Lower lobe of right lung (tissue), 2 donors: ENCODE results near the gene FATE1. TPM values are rescaled to one million over a fixed set of nuclear protein-coding genes. Genes with fewer than 3 reads are reported as not detected.

ENCODE experiments used
- ATAC-seq, 2 donors: fragments of 200-7000 bp; cut with Tn5 transposase; one replicate each; pipeline ENCODE4 v1.9.1; 2020 to 2022; ENCODE audit warnings: mild to moderate bottlenecking in 2 of 2, moderate library complexity in 2 of 2
- DNase-seq: peaks from one replicate; pipeline ENCODE4 v3.0.0-alpha.2; 2020
- H3K27ac ChIP-seq: fragments of 200-600 bp; one replicate; pipeline ENCODE4 v1.8.0; 2022
- H3K27me3 ChIP-seq: fragments of 200-600 bp; one replicate; pipeline ENCODE4 v1.8.0; 2022; ENCODE audit warnings: low read depth
- H3K36me3 ChIP-seq: fragments of 200-600 bp; one replicate; pipeline ENCODE4 v1.8.0; 2022; ENCODE audit warnings: mild to moderate bottlenecking
- H3K4me1 ChIP-seq: fragments of 200-600 bp; one replicate; pipeline ENCODE4 v1.8.0; 2022
- H3K4me3 ChIP-seq: fragments of 200-600 bp; one replicate; pipeline ENCODE4 v1.8.0; 2022; ENCODE audit warnings: mild to moderate bottlenecking
- H3K9me3 ChIP-seq: fragments of 200-600 bp; one replicate; pipeline ENCODE4 v1.8.0; 2022
- CTCF ChIP-seq: fragments of 200-600 bp; IDR thresholded peaks from one replicate; pipeline ENCODE4 v1.8.0; 2022; ENCODE audit warnings: antibody characterized with exemption, mild to moderate bottlenecking
- intact Hi-C: fragments of 100-400 bp; cut with DNase I; formaldehyde crosslinking; loops from one replicate; pipeline ENCODE4 v1.11.0; 2022
- total RNA-seq: library from RNA; stranded (reverse); fragmentation: NEBNext Ultra II Directional; extraction: Animal tissue kit (Norgen Biotek cat#: 25700); gene quantifications from one replicate; pipeline ENCODE4 v1.2.1, GENCODE V29; 2021
- donor health status: DM: no; HTN: yes; CAD: no; lungs with severe emphysema.

Gene FATE1
- total RNA-seq, 1 donor from 2014 or later: not detected

- Histone ChIP-seq H3K27ac (no peak overlapping the region), H3K36me3 (no peaks in the 10 kb centered on the region), H3K9me3 (no peaks in the 10 kb centered on the region), H3K27me3 (no peaks in the 10 kb centered on the region), H3K4me3 (no peak overlapping the region), H3K4me1 (no peaks in the 10 kb centered on the region)
- ATAC-seq (no peak), DNase-seq (no peak)
- intact Hi-C loops: no loop called here
- no peak for TF ChIP-seq CTCF
Measured at GRCh38 chrX:151742311-151742710, 26.5 kb downstream of the FATE1 start.

- Histone ChIP-seq H3K36me3 (no peaks in the 10 kb centered on the region), H3K4me3 (no peak overlapping the region), H3K27ac (no peak overlapping the region), H3K4me1 (no peaks in the 10 kb centered on the region), H3K27me3 (no peaks in the 10 kb centered on the region), H3K9me3 (no peaks in the 10 kb centered on the region)
- DNase-seq (no peak), ATAC-seq (no peak)
- TF ChIP-seq CTCF: no peak
- intact Hi-C loops: no loop called here
Measured at GRCh38 chrX:151743651-151744470, 28.0 kb downstream of the FATE1 start.

GRCh38 chrX:151745651-151746050 lies 29.8 kb downstream of the FATE1 start:
- Histone ChIP-seq H3K9me3 (no peaks in the 10 kb centered on the region), H3K27ac (no peak overlapping the region), H3K4me1 (no peaks in the 10 kb centered on the region), H3K27me3 (no peaks in the 10 kb centered on the region), H3K36me3 (no peaks in the 10 kb centered on the region), H3K4me3 (no peak overlapping the region)
- TF ChIP-seq CTCF: no peak
- no peak for ATAC-seq
- intact Hi-C loops: no loop called here
- no peak for DNase-seq

- H3K9me3 ChIP-seq: no peaks in the 10 kb centered on the region
- TF ChIP-seq CTCF: no peak
- ATAC-seq: no peak
Measured at GRCh38 chrX:151746502-151746901, 30.7 kb downstream of the FATE1 start.

GRCh38 chrX:151750511-151750910 lies 34.7 kb downstream of the FATE1 start:
- Histone ChIP-seq H3K27ac (no peak overlapping the region), H3K4me3 (no peak overlapping the region), H3K4me1 (no peaks in the 10 kb centered on the region), H3K36me3 (no peaks in the 10 kb centered on the region), H3K9me3 (no peaks in the 10 kb centered on the region), H3K27me3 (no peaks in the 10 kb centered on the region)
- TF ChIP-seq CTCF: no peak
- ATAC-seq: no peak
- DNase-seq: no peak
- intact Hi-C loops: loop anchor here (10.0 kb wide), 1 partner anchor 884 kb away; the partner anchor contains the start of gene GABRQ

More at GRCh38 chrX:151746502-151746901, 30.7 kb downstream of the FATE1 start:
- intact Hi-C loops: no loop called here
- no peak overlapping the region for H3K27ac ChIP-seq
- H3K27me3 ChIP-seq: no peaks in the 10 kb centered on the region
- H3K4me3 ChIP-seq: no peak overlapping the region
- no peak for DNase-seq
- no peaks in the 10 kb centered on the region for H3K4me1 ChIP-seq
- H3K36me3 ChIP-seq: no peaks in the 10 kb centered on the region
